SK-N-SH treated with all-trans-retinoic acid at 6 μM for 48 hours (cell line): ENCODE results near the gene OVOL2.

Experiments
- ARNTL ChIP-seq: fragments of 450-650 bp; formaldehyde crosslinking; IDR thresholded peaks from 2 replicates; pipeline ENCODE4 v1.5.0; 2020; ENCODE audit warnings: low read depth, mild to moderate bottlenecking, moderate library complexity, borderline replicate concordance
- BACH2 ChIP-seq: fragments of 250-450 bp; sonication (Bioruptor Pico); IDR thresholded peaks from 2 replicates; pipeline ENCODE4 v1.9.0; 2021; ENCODE audit warnings: mild to moderate bottlenecking, borderline replicate concordance
- CSRNP3 ChIP-seq: fragments of 250-450 bp; sonication (Bioruptor Pico); IDR thresholded peaks from 2 replicates; pipeline ENCODE4 v1.5.1; 2021; ENCODE audit warnings: mild to moderate bottlenecking, moderate library complexity
- ESRRG ChIP-seq: fragments of 250-450 bp; sonication (Bioruptor Pico); IDR thresholded peaks from 2 replicates; pipeline ENCODE4 v1.6.1; 2021; ENCODE audit warnings: mild to moderate bottlenecking
- PATZ1 ChIP-seq: fragments of 250-450 bp; sonication (Bioruptor Pico); IDR thresholded peaks from 2 replicates; pipeline ENCODE4 v1.8.0; 2020; ENCODE audit warnings: mild to moderate bottlenecking, moderate library complexity, borderline replicate concordance
- TCF4 ChIP-seq: fragments of 250-450 bp; sonication (Bioruptor Pico); IDR thresholded peaks from 2 replicates; pipeline ENCODE4 v1.8.0; 2021; ENCODE audit warnings: mild to moderate bottlenecking, moderate library complexity, borderline replicate concordance
- TOX ChIP-seq: fragments of 250-450 bp; sonication (Bioruptor Pico); IDR thresholded peaks from 2 replicates; pipeline ENCODE4 v1.8.0; 2021; ENCODE audit warnings: mild to moderate bottlenecking, moderate library complexity, borderline replicate concordance
- TSHZ2 ChIP-seq: fragments of 250-450 bp; sonication (Bioruptor Pico); IDR thresholded peaks from 2 replicates; pipeline ENCODE4 v1.5.0; 2020; ENCODE audit warnings: mild to moderate bottlenecking, moderate library complexity
- ZFP3 ChIP-seq: fragments of 250-450 bp; sonication (Bioruptor Pico); IDR thresholded peaks from 2 replicates; pipeline ENCODE4 v1.5.0; 2020; ENCODE audit warnings: mild to moderate bottlenecking, moderate library complexity
- ZFP30 ChIP-seq: fragments of 450-650 bp; formaldehyde crosslinking; IDR thresholded peaks from 2 replicates; pipeline ENCODE4 v1.5.0; 2022; ENCODE audit warnings: mild to moderate bottlenecking, moderate library complexity
- ZNF565 ChIP-seq: fragments of 450-650 bp; formaldehyde crosslinking; conservative IDR thresholded peaks from 2 replicates; pipeline ENCODE4 v1.5.0; 2020; ENCODE audit warnings: low read depth, mild to moderate bottlenecking, moderate library complexity

DNA sequence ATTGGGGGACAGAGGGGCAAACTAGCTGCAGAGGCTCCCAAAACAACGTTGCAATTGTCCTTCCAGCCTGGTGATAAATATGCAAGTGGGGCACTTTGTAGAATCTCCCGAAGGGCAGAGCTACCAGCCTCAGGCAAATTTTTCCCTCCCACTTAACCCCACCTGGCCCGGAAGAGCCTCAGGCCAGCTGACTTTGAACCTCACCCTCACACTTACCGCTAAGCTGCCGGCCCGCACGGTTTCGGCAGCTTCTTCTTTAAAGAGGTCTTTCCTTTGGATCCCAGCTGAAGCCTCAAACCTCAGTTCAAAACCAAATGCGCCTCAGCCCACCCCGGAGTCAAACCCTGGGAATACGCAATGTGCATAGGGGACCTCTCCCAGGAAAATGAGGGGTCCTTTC lies 2.5 kb downstream of the OVOL2 start:
- TF ChIP-seq TOX (CRISPR knock-in tag) (no peak), ARNTL (no peak), TCF4 (CRISPR knock-in tag) (no peak), ZFP3 (CRISPR knock-in tag) (no peak), ZNF565 (CRISPR knock-in tag) (no peak), ESRRG (CRISPR knock-in tag) (no peak), BACH2 (CRISPR knock-in tag) (no peak), PATZ1 (CRISPR knock-in tag) (no peak), CSRNP3 (CRISPR knock-in tag) (no peak), TSHZ2 (CRISPR knock-in tag) (no peak), ZFP30 (no peak)
